ENCODE measurements around the gene GSC2. TPM values are rescaled to one million over a fixed set of nuclear protein-coding genes. Genes with fewer than 3 reads are reported as not detected.

GSC2 gene, protein sequence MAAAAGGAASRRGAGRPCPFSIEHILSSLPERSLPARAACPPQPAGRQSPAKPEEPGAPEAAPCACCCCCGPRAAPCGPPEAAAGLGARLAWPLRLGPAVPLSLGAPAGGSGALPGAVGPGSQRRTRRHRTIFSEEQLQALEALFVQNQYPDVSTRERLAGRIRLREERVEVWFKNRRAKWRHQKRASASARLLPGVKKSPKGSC
- total RNA-seq, result not detected in 2 replicates

DNA sequence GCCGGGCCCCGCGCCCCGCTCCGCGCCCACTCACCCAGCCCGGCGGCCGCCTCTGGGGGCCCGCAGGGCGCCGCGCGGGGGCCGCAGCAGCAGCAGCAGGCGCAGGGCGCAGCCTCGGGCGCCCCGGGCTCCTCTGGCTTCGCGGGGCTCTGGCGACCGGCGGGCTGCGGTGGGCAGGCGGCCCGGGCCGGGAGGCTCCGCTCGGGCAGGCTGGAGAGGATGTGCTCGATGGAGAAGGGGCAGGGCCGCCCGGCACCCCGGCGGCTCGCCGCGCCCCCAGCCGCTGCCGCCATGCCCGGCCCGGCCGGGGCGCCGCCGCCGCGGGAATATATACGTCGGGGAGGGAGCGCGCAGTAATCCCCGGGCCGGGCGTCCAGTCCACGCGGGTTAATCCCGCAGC, at the start of gene GSC2:
GSC2 (minus strand) TSS at position 302 of the 400 bp plus-strand sequence; CDS start at position 293, 9 bp downstream.

DNA sequence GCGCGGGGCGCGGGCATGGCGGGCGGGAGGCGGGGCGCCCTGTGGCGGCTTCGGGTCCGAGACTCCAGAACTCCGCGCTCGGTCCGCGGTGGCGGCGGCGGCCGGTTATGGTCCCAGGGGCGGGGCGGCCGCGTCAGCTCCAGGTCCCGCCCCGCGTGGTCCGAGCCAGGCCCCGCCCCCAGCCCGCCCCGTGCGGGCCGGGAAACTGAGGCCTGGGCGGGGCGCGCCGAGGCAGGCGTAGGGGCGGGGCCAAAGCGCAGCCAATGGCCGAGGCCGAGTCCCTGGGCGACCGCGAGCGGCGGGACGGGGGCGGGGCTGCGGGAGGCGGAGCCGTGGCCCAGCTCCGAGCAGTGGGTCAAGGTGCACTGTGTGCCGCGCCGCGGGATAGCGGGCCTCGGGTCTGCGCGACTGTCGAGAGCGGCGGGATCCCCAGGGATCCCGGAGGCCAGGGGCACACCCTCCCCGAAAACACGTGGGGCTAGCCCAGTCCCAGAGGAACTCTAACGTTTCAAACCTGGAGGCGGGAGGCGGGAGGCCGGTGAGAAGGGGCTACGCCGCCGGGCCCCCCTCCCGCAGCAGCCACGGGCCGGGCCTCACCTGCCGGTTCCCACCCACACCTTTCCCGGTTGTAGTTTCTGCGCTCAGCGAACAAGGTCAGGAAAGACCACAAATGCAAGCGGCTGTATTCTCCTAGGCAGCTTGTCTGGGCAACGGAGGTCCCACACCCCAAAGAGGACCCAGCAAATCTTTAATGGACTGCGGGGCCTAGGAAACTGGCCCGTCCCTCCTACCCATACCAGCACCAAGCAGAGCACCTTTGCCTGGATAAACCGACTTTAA, 28.8 kb upstream of the GSC2 start, which contains the start of gene SLC25A1:
SLC25A1 (minus strand) TSS at position 80 of the 840 bp plus-strand sequence; CDS start at position 17, 63 bp downstream.

DNA sequence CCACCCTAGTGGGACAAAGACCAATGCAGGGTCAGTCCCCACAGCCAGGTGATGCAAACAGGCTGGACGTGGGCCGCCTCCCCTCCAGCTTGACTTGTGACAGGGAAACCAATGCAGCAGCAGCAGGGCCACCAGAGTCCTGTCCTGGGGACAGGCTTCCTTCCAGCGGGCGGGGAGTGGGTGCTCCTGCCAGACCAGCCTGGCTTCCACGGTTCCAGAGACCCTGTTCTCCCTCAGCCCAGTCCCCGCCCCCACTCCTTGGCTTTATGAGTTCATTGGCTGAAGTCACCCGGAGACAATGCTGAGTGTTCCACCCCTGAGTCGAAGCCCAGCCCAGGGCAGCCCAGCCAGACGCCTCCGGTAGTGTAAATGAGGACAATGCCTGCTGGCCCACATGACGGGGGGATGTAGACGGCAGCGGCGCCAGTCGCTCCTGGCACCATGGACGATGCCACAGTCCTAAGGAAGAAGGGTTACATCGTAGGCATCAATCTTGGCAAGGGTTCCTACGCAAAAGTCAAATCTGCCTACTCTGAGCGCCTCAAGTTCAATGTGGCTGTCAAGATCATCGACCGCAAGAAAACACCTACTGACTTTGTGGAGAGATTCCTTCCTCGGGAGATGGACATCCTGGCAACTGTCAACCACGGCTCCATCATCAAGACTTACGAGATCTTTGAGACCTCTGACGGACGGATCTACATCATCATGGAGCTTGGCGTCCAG, 19.0 kb downstream of the GSC2 start, which contains the start of gene TSSK2:
TSSK2 (plus strand) TSS at position 350 of the 726 bp plus-strand sequence; CDS start at position 442, 92 bp downstream.

DNA sequence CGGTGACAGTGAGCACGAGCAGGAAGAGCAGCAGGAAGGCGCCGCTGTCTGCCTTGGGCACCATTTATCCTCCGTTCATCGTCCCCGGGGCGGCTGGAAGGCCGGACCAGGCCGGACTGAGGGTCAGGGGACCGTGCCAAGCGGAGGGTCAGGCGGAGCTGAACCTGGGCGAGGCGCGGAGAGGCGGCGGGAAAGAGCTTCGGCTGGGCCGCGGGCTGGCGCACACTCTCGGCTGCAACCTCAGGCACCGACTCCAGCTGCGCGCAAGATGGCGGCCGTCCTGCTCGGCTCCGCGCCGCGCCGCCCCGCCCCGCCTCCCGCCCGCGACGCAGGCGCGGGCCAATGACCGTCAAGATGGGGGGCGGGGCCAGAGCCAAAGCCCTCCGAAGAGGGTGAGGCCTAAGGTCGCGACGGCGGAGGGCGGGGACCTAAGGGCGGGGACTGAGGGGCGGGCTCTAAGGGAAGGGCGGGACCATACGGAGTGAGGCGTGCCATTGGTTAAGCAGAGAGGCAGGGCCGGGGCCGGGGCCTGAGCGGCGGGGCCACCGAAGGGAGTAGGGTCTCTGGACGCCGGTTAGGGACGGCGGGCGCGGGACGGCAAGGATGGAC, 27.8 kb downstream of the GSC2 start, which contains the start of gene DGCR2:
DGCR2 (minus strand) TSS at position 270 of the 609 bp plus-strand sequence; CDS start at position 64, 206 bp downstream.

Other genes starting within 250 kb of the GSC2 start
- 0.66 and 0.90 TPM in 2 replicates for gene DGCR6, start 244.0 kb downstream of the GSC2 start, total RNA-seq
- gene PRODH, start 214.0 kb downstream of the GSC2 start, total RNA-seq, result under 0.01 and 0.09 TPM in 2 replicates
- gene DGCR2, start 27.9 kb downstream of the GSC2 start, total RNA-seq, result 38.9 and 42.0 TPM in 2 replicates
- gene TSSK2, start 19.0 kb downstream of the GSC2 start, total RNA-seq, result not detected in 2 replicates
- 5.2 and 5.6 TPM in 2 replicates for gene ESS2, start 5.6 kb downstream of the GSC2 start, total RNA-seq
- 46.4 and 66.6 TPM in 2 replicates for gene SLC25A1, start 28.4 kb upstream of the GSC2 start, total RNA-seq
- 4.2 and 9.9 TPM in 2 replicates for gene CLTCL1, start 141.4 kb upstream of the GSC2 start, total RNA-seq

Data from endothelial cell of coronary artery (primary cell).